OCI-LY1 (cell line): ENCODE measurements around the gene BHMT2.

ENCODE experiments used
- CTCF ChIP-seq: fragments of 200-600 bp; sonication (generic), shearing (Covaris generic); IDR thresholded peaks from 2 replicates; pipeline ENCODE4 v1.5.1; 2017; ENCODE audit warnings: mild to moderate bottlenecking, antibody characterized with exemption, low read length, moderate library complexity, mixed read lengths
- EZH2 ChIP-seq: fragments of 200-600 bp; sonication (generic), shearing (Covaris generic); IDR thresholded peaks from 2 replicates; pipeline ENCODE4 v1.8.0; 2017; ENCODE audit warnings: borderline replicate concordance, mixed run types, mild to moderate bottlenecking, antibody characterized with exemption, low read length, moderate library complexity, mixed read lengths

- TF ChIP-seq EZH2, result no peak
- TF ChIP-seq CTCF, result no peak
These were observed 34.3 kb upstream of the BHMT2 start for GRCh38 chr5:79035237-79035636.
